SU-DHL-6 (cell line): Measurements from ENCODE around the gene PPIP5K2.

Experiments used
- H2AFZ ChIP-seq: fragments of 200-600 bp; sonication (generic); 2 replicates; pipeline ENCODE4 v1.6.1; 2014; ENCODE audit warnings: low read depth, mild to moderate bottlenecking, moderate library complexity, mixed read lengths, antibody characterized with exemption, low read length; ENCODE audit not compliant: severe bottlenecking
- H3F3A ChIP-seq: fragments of 200-600 bp; shearing (Covaris generic); 2 replicates; pipeline ENCODE4 v1.6.0; 2016; ENCODE audit warnings: antibody characterized with exemption, mild to moderate bottlenecking; ENCODE audit not compliant: insufficient read depth
- H3K27ac ChIP-seq: fragments of 200-600 bp; sonication (generic); 2 replicates; pipeline ENCODE4 v1.5.1; 2016; ENCODE audit warnings: low read depth, mild to moderate bottlenecking, low read length, moderate library complexity, mixed read lengths
- H3K27me3 ChIP-seq: fragments of 200-600 bp; sonication (generic), shearing (Covaris generic); 2 replicates; pipeline ENCODE4 v1.6.0; 2014; ENCODE audit warnings: mild to moderate bottlenecking, low read length
- H3K36me3 ChIP-seq: fragments of 200-600 bp; sonication (generic); 2 replicates; pipeline ENCODE4 v1.6.1; 2014; ENCODE audit warnings: mild to moderate bottlenecking, low read length, mixed read lengths
- H3K4me2 ChIP-seq: fragments of 300-600, 200-600 bp; shearing (Covaris generic), sonication (generic); 2 replicates; pipeline ENCODE4 v1.6.0; 2014; ENCODE audit warnings: low read length, low read depth, mild to moderate bottlenecking; ENCODE audit not compliant: poor library complexity, severe bottlenecking
- H3K4me3 ChIP-seq: fragments of 200-600 bp; sonication (generic); 2 replicates; pipeline ENCODE4 v1.5.1; 2014; ENCODE audit warnings: antibody characterized with exemption, low read length, mild to moderate bottlenecking, mixed read lengths; ENCODE audit not compliant: insufficient read depth, poor library complexity, severe bottlenecking
- H3K79me2 ChIP-seq: fragments of 200-600 bp; sonication (generic); 2 replicates; pipeline ENCODE4 v1.6.1; 2014; ENCODE audit warnings: mild to moderate bottlenecking, low read length, moderate library complexity; ENCODE audit not compliant: insufficient read depth
- H3K9ac ChIP-seq: fragments of 200-600 bp; sonication (generic); 2 replicates; pipeline ENCODE4 v1.7.0; 2014; ENCODE audit warnings: mild to moderate bottlenecking, low read length
- H3K9me2 ChIP-seq: fragments of 200-600 bp; sonication (generic); replicated peaks from 2 replicates; pipeline ENCODE4 v1.6.1; 2014; ENCODE audit warnings: low read length; ENCODE audit not compliant: insufficient read depth
- H3K9me3 ChIP-seq: fragments of 200-600 bp; sonication (generic); 2 replicates; pipeline ENCODE4 v1.6.1; 2014; ENCODE audit warnings: low read length, mixed read lengths; ENCODE audit not compliant: insufficient read depth
- H4K20me1 ChIP-seq: fragments of 200-600 bp; sonication (generic); 2 replicates; pipeline ENCODE4 v1.6.1; 2014; ENCODE audit warnings: low read depth, mild to moderate bottlenecking, antibody characterized with exemption, low read length, moderate library complexity, mixed read lengths
- CTCF ChIP-seq: fragments of 200-600 bp; sonication (generic); IDR thresholded peaks from one replicate; pipeline ENCODE4 v1.5.1; 2017; ENCODE audit warnings: antibody characterized with exemption, mild to moderate bottlenecking, low read length, moderate library complexity; ENCODE audit not compliant: insufficient read depth, poor library complexity, severe bottlenecking
- EZH2phosphoT487 ChIP-seq: fragments of 200-600 bp; sonication (generic), shearing (Covaris generic); conservative IDR thresholded peaks from 2 replicates; pipeline ENCODE4 v1.6.1; 2018; ENCODE audit warnings: mild to moderate bottlenecking, antibody characterized with exemption, low read length, moderate library complexity, mixed read lengths

PPIP5K2 gene

DNA sequence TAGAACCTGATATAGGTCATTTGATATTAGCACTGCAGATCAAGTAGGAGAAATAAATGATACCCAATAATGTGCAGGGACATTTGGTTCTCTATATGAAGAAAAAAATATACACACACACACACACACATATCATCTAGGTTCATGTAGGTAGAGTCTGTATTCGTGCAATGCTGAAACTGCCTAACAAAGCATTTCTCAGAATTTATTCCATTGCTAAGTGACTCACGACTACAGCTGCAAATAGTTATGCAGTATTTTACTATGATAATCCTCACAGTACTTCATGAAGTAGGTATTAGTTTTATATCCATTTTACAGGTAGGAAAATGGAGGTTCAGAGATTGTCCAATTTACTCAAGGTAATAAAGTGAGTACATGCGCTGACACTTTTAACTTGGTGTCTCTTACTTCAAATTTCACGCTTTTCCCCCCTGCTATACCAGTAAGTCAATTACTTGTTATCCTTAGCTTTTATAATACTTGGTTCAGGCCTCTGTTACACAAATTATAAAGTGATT is 2.6 kb upstream of the PPIP5K2 start:
- H3F3A ChIP-seq: peaks cover 15% of the 10 kb centered on the region

GRCh38 chr5:103119070-103119764 is 884 bp upstream of the PPIP5K2 start:
- no peaks in the 10 kb centered on the region for H4K20me1 ChIP-seq
- H3K36me3 ChIP-seq: no peaks in the 10 kb centered on the region
- peaks cover 61% of the 10 kb centered on the region for H3K79me2 ChIP-seq
- H3F3A ChIP-seq: peaks cover 15% of the 10 kb centered on the region
- peak overlapping the region; percentile 72 for H3K9ac ChIP-seq
- no peaks in the 10 kb centered on the region for H3K9me3 ChIP-seq
- TF ChIP-seq EZH2phosphoT487 (no peak), CTCF (no peak)
- H3K9me2 ChIP-seq: no peaks in the 10 kb centered on the region
- H3K27ac ChIP-seq: peak overlapping the region; percentile 98
- peak overlapping the region; percentile 96 for H3K4me2 ChIP-seq
- peak overlapping the region; percentile 53 for H2AFZ ChIP-seq
- H3K4me3 ChIP-seq: peak overlapping the region; percentile 98
- H3K27me3 ChIP-seq: no peaks in the 10 kb centered on the region

More for the DNA sequence above, 2.6 kb upstream of the PPIP5K2 start:
- no peaks in the 10 kb centered on the region for H4K20me1 ChIP-seq
- peak overlapping the region; percentile 96 for H3K4me2 ChIP-seq
- TF ChIP-seq CTCF: no peak
- TF ChIP-seq EZH2phosphoT487: no peak
- no peak overlapping the region for H3K27ac ChIP-seq
- no peaks in the 10 kb centered on the region for H3K36me3 ChIP-seq
- H3K79me2 ChIP-seq: peaks cover 51% of the 10 kb centered on the region
- no peak overlapping the region for H2AFZ ChIP-seq
- no peak overlapping the region for H3K4me3 ChIP-seq
- no peak overlapping the region for H3K9ac ChIP-seq
- H3K9me2 ChIP-seq: no peaks in the 10 kb centered on the region
- H3K9me3 ChIP-seq: no peaks in the 10 kb centered on the region
- no peaks in the 10 kb centered on the region for H3K27me3 ChIP-seq

DNA sequence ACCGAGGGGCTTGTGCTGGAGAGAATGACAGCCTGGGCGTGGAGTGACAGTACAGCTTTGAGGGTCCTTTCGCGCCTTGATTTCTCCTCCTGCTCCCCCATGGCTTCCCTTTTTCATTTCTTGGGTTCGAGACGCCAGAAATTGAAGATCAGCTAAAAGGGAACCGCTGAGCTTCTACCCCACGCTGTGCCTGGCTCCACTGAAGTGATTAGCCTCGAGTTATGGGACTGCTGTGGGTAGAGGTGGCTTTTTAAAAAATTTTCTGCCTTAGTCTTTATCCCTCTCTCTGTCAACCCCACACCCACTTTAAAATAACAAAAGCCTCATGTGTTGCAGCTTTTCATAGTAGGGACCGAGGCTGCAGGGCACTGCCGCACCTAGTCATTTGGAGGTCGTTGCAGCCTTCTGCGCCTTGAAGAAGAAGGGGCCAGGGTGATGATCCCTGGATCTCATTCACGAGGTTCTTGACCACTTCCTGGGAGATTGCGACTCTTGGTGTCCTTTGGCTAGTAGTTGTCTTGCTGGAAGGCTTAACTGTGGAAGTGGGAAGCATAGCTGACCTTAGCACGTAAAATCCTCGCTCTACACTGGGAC is 603 bp downstream of the PPIP5K2 start:
- H2AFZ ChIP-seq: peak overlapping the region; percentile 69

More for the DNA sequence above, 603 bp downstream of the PPIP5K2 start:
- Histone ChIP-seq H3K9me2 (no peaks in the 10 kb centered on the region), H3K9me3 (no peaks in the 10 kb centered on the region), H3K4me2 (peak overlapping the region; percentile 98), H3K79me2 (peaks cover 73% of the 10 kb centered on the region), H3K4me3 (peak overlapping the region; percentile 98), H3K27me3 (no peaks in the 10 kb centered on the region), H3K36me3 (no peaks in the 10 kb centered on the region), H3K27ac (peak overlapping the region; percentile 98), H3K9ac (peak overlapping the region; percentile 72), H3F3A (peaks cover 15% of the 10 kb centered on the region), H4K20me1 (no peaks in the 10 kb centered on the region)
- no peak for TF ChIP-seq EZH2phosphoT487
- no peak for TF ChIP-seq CTCF
